ENCODE data around the gene DPH5.
A peak's percentile ranks its signal among the peaks of the same experiment; 100 is the strongest.

Gene DPH5

GRCh38 chr1:101064697-101065096, 39.1 kb upstream of the DPH5 start:
- H3K4me3 ChIP-seq (ENCODE audit: low read depth, low read length), result no peak overlapping the region
- TF ChIP-seq CTCF (conservative IDR thresholded peaks at IDR 0.05; ENCODE audit: low read depth, low read length), result no peak
- peak; percentile 9 for DNase-seq (ENCODE audit: low read depth)

GRCh38 chr1:101060992-101061391, 35.4 kb upstream of the DPH5 start:
- H3K4me3 ChIP-seq (ENCODE audit: low read depth, low read length), result no peak overlapping the region
- TF ChIP-seq CTCF (conservative IDR thresholded peaks at IDR 0.05; ENCODE audit: low read depth, low read length), result no peak
- no peak for DNase-seq (ENCODE audit: low read depth)

- TF ChIP-seq CTCF (conservative IDR thresholded peaks at IDR 0.05; ENCODE audit: low read depth, low read length), result no peak
- no peak overlapping the region for H3K4me3 ChIP-seq (ENCODE audit: low read depth, low read length)
- DNase-seq (ENCODE audit: low read depth), result no peak
Observed at GRCh38 chr1:101059945-101060542, 34.5 kb upstream of the DPH5 start.

GRCh38 chr1:101055623-101056022, 30.0 kb upstream of the DPH5 start:
- no peak for DNase-seq (ENCODE audit: low read depth)
- no peak overlapping the region for H3K4me3 ChIP-seq (ENCODE audit: low read depth, low read length)
- TF ChIP-seq CTCF (conservative IDR thresholded peaks at IDR 0.05; ENCODE audit: low read depth, low read length), result no peak

GRCh38 chr1:101051688-101052638, 26.4 kb upstream of the DPH5 start:
- TF ChIP-seq CTCF (conservative IDR thresholded peaks at IDR 0.05; ENCODE audit: low read depth, low read length), result no peak
- no peak overlapping the region for H3K4me3 ChIP-seq (ENCODE audit: low read depth, low read length)
- no peak for DNase-seq (ENCODE audit: low read depth)

- no peak overlapping the region for H3K4me3 ChIP-seq (ENCODE audit: low read depth, low read length)
- DNase-seq (ENCODE audit: low read depth), result no peak
- no peak for TF ChIP-seq CTCF (conservative IDR thresholded peaks at IDR 0.05; ENCODE audit: low read depth, low read length)
Observed at GRCh38 chr1:101050869-101051268, 25.3 kb upstream of the DPH5 start.
